Measurements from ENCODE around the gene POU5F2.

GRCh38 chr5:93708442-93708841, 33.0 kb downstream of the POU5F2 start:
- TF ChIP-seq CTCF (conservative IDR thresholded peaks at IDR 0.05) = no peak
- TF ChIP-seq EZH2 (IDR thresholded peaks at IDR 0.05; ENCODE audit: low read depth) = no peak

Data from PC-9 (cell line).